Measurements from ENCODE around the gene EPRS1.
A peak's percentile ranks its signal among the peaks of the same experiment; 100 is the strongest.

The EPRS1 gene

DNA sequence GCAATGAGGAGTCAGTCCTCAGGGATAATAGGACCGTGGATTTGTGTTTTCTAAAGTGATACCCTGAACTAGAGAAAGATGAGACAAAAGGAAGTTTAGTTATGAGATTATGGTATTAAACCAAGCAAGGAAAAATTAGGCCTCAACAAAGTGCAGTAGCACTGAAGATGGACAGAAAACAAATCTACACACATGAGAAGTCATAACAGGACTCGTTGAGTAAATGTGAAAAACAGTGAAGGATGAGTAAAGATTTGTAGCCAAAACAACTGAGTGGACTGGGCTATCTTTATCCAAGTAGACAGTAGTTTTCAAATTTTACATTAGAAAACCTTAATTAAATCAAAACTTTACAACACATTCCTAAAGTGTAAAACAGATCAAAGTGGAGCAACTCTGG lies 15.0 kb downstream of the EPRS1 start:
- Mint-ChIP-seq H3K27ac (no peak overlapping the region), H3K4me3 (no peak overlapping the region), H3K36me3 (ENCODE audit: low read depth) (peaks cover 44% of the 10 kb centered on the region), H3K9me3 (no peaks in the 10 kb centered on the region), H3K27me3 (ENCODE audit: low read depth) (no peaks in the 10 kb centered on the region), H3K4me1 (no peaks in the 10 kb centered on the region)
- TF ChIP-seq, protein P1, sequence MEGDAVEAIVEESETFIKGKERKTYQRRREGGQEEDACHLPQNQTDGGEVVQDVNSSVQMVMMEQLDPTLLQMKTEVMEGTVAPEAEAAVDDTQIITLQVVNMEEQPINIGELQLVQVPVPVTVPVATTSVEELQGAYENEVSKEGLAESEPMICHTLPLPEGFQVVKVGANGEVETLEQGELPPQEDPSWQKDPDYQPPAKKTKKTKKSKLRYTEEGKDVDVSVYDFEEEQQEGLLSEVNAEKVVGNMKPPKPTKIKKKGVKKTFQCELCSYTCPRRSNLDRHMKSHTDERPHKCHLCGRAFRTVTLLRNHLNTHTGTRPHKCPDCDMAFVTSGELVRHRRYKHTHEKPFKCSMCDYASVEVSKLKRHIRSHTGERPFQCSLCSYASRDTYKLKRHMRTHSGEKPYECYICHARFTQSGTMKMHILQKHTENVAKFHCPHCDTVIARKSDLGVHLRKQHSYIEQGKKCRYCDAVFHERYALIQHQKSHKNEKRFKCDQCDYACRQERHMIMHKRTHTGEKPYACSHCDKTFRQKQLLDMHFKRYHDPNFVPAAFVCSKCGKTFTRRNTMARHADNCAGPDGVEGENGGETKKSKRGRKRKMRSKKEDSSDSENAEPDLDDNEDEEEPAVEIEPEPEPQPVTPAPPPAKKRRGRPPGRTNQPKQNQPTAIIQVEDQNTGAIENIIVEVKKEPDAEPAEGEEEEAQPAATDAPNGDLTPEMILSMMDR (IDR thresholded peaks at IDR 0.05; ENCODE audit: unreplicated experiment in 3 of 3), result no peak

DNA sequence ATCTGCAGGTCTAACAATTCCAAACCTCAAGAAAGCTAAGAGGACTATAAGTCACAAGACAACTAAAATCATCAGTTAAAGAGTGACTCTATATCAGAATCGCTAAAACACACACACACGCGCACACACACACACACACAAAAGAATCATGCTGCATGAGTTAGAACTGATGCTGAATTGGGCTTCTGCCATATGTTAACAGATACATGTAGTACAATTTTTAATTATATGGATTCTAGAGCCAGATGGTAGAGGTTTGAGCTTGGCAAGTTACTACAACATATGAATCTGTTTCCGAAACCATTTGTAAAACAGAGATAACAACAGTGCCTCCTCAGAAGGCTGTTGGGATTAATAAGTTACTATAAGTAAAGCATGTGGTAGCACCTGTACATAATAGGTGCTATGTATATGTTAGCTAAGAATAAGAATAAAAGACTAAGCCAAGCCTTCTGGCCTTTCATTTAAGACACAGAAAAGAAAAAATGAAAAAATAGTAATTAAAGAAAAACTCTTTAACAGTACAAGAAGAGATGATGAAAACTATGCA lies 17.9 kb downstream of the EPRS1 start:
- no peak overlapping the region for H3K27ac Mint-ChIP-seq
- peaks cover 59% of the 10 kb centered on the region for H3K36me3 Mint-ChIP-seq (ENCODE audit: low read depth)
- TF ChIP-seq, protein P1 (IDR thresholded peaks at IDR 0.05; ENCODE audit: unreplicated experiment in 3 of 3), result no peak
- H3K9me3 Mint-ChIP-seq, result no peaks in the 10 kb centered on the region
- no peaks in the 10 kb centered on the region for H3K4me1 Mint-ChIP-seq
- no peak overlapping the region for H3K4me3 Mint-ChIP-seq
- no peaks in the 10 kb centered on the region for H3K27me3 Mint-ChIP-seq (ENCODE audit: low read depth)

DNA sequence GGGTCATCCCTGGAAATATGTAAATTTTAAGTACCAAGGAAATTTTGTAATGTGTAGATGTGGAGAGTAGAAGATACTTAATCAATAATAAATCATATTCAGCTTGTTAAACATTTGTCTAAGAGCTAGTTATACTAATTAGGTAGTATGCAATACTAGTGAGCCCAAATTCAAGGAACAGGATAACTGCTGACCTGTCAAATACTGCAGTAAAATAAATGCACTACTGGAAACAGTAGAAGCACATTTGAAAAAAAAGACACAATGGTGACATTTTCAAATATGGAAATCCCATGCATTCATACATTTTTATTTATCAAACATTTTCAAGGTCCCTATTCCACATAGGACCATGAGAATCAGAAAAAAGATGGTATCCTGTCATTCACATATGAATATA lies 27.2 kb downstream of the EPRS1 start:
- Mint-ChIP-seq H3K27me3 (ENCODE audit: low read depth) (peaks cover 3% of the 10 kb centered on the region), H3K4me3 (no peak overlapping the region), H3K27ac (no peak overlapping the region), H3K9me3 (no peaks in the 10 kb centered on the region), H3K36me3 (ENCODE audit: low read depth) (peaks cover 51% of the 10 kb centered on the region), H3K4me1 (peaks cover 8% of the 10 kb centered on the region)
- TF ChIP-seq, protein P1 (IDR thresholded peaks at IDR 0.05; ENCODE audit: unreplicated experiment in 3 of 3), result no peak

DNA sequence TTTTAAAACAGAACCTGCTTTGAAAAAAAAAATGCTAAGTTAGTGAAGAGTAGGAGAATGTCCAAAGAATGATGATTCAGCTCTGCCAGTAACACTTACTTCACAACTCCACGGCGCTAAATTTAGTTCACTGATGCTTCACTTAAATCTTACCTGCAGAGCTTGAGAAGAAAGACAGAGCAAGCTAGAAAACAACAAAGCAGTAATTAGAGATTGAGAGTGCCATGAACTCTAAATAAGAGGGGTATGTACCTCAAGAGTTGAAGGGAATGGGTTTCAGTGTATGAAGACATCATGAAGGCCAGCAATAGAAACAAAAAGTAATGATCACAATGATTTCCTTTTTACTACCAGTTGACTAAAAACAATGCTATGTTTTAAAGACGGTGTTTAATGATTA lies 32.8 kb downstream of the EPRS1 start:
- Mint-ChIP-seq H3K27me3 (ENCODE audit: low read depth) (peaks cover 3% of the 10 kb centered on the region), H3K9me3 (no peaks in the 10 kb centered on the region), H3K4me3 (no peak overlapping the region), H3K4me1 (peaks cover 13% of the 10 kb centered on the region), H3K36me3 (ENCODE audit: low read depth) (peaks cover 42% of the 10 kb centered on the region), H3K27ac (no peak overlapping the region)
- TF ChIP-seq, protein P1 (IDR thresholded peaks at IDR 0.05; ENCODE audit: unreplicated experiment in 3 of 3), result no peak

DNA sequence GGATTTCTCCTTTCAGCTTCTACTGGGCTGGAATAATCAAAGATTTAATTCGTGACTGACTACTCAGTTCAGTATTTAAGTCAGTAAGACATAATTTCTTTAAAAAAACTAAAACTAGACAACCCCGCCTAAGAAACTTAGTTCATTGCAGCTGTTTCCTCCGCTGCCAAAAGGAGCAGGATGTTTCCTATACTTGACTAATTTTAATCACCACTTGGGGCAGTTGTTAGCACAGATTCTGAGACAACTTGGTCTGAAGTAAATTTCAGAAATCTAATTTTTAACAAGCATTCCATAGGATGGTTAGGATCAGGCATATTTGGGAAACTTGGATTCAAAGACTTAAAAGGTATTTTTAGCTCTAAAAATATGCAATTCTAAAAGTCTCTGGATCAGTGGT lies 34.0 kb downstream of the EPRS1 start:
- H3K9me3 Mint-ChIP-seq, result no peaks in the 10 kb centered on the region
- H3K4me1 Mint-ChIP-seq, result peaks cover 13% of the 10 kb centered on the region
- H3K27ac Mint-ChIP-seq, result no peak overlapping the region
- peaks cover 41% of the 10 kb centered on the region for H3K36me3 Mint-ChIP-seq (ENCODE audit: low read depth)
- TF ChIP-seq, protein P1 (IDR thresholded peaks at IDR 0.05; ENCODE audit: unreplicated experiment in 3 of 3), result peak in 1 of 3 experiments; percentile 4
- H3K27me3 Mint-ChIP-seq (ENCODE audit: low read depth), result peaks cover 3% of the 10 kb centered on the region
- H3K4me3 Mint-ChIP-seq, result no peak overlapping the region

DNA sequence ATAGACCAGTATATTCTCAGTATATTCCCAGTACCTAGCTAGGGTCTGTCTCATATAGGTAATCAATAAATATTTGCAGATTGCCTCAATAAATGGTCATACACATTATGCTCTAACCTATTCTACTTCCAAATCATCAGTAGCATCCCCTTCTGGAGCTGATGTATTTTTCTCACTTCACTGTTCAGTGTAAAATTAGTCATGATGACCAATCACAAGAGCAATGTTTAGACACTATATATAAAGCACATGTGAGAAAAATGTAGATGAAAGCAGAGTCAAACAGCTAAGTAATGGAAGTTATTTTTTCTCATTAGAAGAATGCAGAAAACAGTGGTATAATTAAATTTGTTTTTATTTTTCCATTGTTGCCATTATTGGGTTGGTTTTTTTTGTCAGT lies 34.7 kb downstream of the EPRS1 start:
- Mint-ChIP-seq H3K27ac (no peak overlapping the region), H3K4me1 (peaks cover 13% of the 10 kb centered on the region), H3K27me3 (ENCODE audit: low read depth) (peaks cover 3% of the 10 kb centered on the region), H3K4me3 (no peak overlapping the region), H3K9me3 (no peaks in the 10 kb centered on the region), H3K36me3 (ENCODE audit: low read depth) (peaks cover 42% of the 10 kb centered on the region)
- TF ChIP-seq, protein P1 (IDR thresholded peaks at IDR 0.05; ENCODE audit: unreplicated experiment in 3 of 3), result no peak
